Osteocyte (in vitro differentiated cells): ENCODE results near the gene ALDH1A1. TPM values are rescaled to one million over a fixed set of nuclear protein-coding genes. Genes with fewer than 3 reads are reported as not detected.

Experiments used
- DNase-seq: peaks from one replicate; pipeline ENCODE4 v3.0.0; 2021; ENCODE audit warnings: mixed read lengths; ENCODE audit not compliant: unreplicated experiment; ENCODE audit errors: extremely low spot score
- H3K27ac Mint-ChIP-seq: one replicate; pipeline ENCODE4 v1.8.0; 2021; ENCODE audit warnings: mild to moderate bottlenecking, mixed read lengths; ENCODE audit not compliant: unreplicated experiment
- H3K27me3 Mint-ChIP-seq: one replicate; pipeline ENCODE4 v1.8.0; 2021; ENCODE audit warnings: mixed read lengths; ENCODE audit not compliant: unreplicated experiment
- H3K36me3 Mint-ChIP-seq: one replicate; pipeline ENCODE4 v1.8.0; 2021; ENCODE audit warnings: mixed read lengths; ENCODE audit not compliant: unreplicated experiment
- H3K4me1 Mint-ChIP-seq: one replicate; pipeline ENCODE4 v1.8.0; 2021; ENCODE audit warnings: mixed read lengths; ENCODE audit not compliant: unreplicated experiment
- H3K4me3 Mint-ChIP-seq: one replicate; pipeline ENCODE4 v1.8.0; 2021; ENCODE audit warnings: mild to moderate bottlenecking, moderate library complexity, mixed read lengths; ENCODE audit not compliant: unreplicated experiment
- H3K9me3 Mint-ChIP-seq: one replicate; pipeline ENCODE4 v1.8.0; 2021; ENCODE audit warnings: mixed read lengths; ENCODE audit not compliant: unreplicated experiment
- CTCF ChIP-seq: fragments of 200-600 bp; sonication (generic); IDR thresholded peaks from 2 replicates; pipeline ENCODE4 v1.5.0; 2021; ENCODE audit warnings: antibody characterized with exemption, mild to moderate bottlenecking, moderate library complexity
- total RNA-seq: library from RNA; stranded (reverse); gene quantifications from 2 replicates; pipeline ENCODE4 v1.2.1, GENCODE V29; 2021

The ALDH1A1 gene
- total RNA-seq, 1 donor from 2014 or later: not detected

DNA sequence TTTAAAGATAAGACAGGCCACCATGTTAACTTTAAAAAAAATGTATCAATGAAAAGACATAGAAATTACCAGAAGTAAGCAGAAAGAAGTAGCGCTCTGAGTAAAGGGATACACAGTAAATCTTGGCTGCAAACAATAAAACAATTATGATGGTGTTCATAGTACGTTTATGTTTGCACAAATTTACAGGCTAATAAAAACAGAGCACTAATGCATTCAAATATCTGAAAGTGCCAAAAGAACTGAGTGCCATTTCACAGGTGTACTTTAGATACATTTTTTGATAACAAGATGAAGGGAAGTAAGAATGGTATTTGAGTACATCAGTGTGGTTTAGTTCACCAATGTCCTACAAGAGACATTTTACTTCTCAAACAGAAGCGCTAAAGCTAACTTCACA is 32.9 kb upstream of the ALDH1A1 start:
- Mint-ChIP-seq H3K27me3 (peaks cover 11% of the 10 kb centered on the region), H3K9me3 (no peaks in the 10 kb centered on the region), H3K36me3 (no peaks in the 10 kb centered on the region), H3K4me3 (no peak overlapping the region), H3K27ac (no peak overlapping the region), H3K4me1 (no peaks in the 10 kb centered on the region)
- no peak for TF ChIP-seq CTCF
- no peak for DNase-seq

DNA sequence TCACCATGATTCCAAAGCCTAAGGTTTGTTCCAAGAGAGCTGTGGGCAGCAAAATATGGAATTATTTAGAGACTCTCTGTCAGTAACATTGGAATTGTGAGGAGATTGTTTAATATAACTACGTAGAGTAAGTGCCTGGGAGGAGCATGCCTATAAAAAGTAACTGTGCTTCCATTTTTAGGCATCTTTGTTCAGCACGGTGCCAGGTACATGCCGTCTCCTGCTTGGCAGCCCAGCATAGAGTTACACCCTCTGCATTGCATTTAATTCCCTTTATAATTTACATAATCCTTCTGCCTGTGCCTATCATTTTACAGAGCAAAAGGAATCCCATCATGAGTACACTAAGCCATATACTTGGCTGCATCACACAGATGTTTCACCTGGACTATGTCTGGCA is 32.1 kb upstream of the ALDH1A1 start:
- Mint-ChIP-seq H3K4me3 (no peak overlapping the region), H3K9me3 (no peaks in the 10 kb centered on the region), H3K36me3 (no peaks in the 10 kb centered on the region), H3K27ac (no peak overlapping the region), H3K27me3 (peaks cover 11% of the 10 kb centered on the region), H3K4me1 (no peaks in the 10 kb centered on the region)
- TF ChIP-seq CTCF: no peak
- DNase-seq: no peak

DNA sequence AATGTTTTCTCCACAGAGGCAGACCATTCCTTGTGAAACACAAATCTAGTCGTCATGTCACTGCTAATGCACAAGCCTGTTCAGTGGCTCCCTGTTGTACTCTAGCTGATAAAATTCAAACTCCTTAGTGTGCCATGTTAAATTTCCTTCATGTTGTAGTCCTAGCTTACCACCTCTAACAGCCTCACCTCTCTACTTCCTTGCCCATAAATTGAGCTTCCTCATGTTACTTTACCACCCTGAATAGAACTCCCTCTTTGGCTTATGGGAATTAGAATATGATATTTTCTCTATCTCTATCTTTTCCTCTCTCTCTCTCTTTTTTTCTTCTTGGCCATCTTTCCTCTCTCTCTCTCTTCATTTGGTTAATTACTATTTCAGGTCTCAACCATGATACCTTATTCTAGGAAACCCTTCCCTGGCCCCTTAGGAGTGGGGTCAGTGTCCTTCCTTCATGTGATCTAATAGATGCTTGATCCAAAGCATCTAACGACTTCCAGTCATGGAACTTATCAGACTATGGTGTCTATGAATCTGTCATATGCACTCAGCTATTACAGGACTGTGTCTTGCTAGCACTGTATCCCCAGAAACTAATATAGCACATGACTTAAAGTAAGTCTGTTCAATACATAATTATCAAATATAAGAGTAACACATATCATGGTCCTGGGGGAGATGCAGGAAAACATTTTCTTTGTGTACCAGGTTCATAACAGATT is 31.5 kb upstream of the ALDH1A1 start:
- Mint-ChIP-seq H3K27me3 (peaks cover 11% of the 10 kb centered on the region), H3K9me3 (no peaks in the 10 kb centered on the region), H3K4me1 (no peaks in the 10 kb centered on the region), H3K36me3 (no peaks in the 10 kb centered on the region), H3K27ac (no peak overlapping the region), H3K4me3 (no peak overlapping the region)
- no peak for DNase-seq
- TF ChIP-seq CTCF: no peak

DNA sequence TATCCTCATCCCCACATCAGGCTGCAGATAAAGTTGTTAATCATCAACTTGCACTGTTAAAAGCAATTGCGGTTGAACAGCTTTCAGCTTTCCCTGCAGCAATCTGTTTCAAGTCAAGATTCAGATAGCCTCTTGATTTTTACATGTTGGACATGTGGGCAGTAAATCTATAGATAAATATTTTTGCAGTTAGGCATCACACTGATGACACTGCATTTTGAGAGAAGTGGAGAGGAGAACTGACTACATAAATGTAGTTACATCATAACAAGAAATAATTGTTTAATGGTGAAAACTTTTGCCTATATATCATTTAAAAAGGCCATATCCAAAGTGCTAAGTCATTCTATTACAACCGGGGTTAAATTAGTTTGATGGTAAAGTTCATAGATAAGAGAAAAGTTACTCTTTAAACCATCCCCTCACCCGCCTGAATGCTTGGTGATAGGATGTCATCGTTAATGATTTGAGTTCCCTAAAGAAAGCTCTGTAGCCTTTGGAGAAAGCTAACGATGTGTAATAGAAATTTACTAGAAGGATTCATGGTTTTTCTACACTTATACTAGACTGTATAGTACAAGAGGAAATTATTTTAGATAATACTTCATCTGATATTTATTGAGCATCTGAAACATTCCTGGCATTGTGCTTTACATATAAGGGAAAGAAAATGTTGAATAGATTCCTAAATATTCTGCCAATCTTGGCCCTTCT is 30.8 kb upstream of the ALDH1A1 start:
- no peak overlapping the region for H3K4me3 Mint-ChIP-seq
- DNase-seq: no peak
- peaks cover 11% of the 10 kb centered on the region for H3K27me3 Mint-ChIP-seq
- no peak overlapping the region for H3K27ac Mint-ChIP-seq
- H3K36me3 Mint-ChIP-seq: no peaks in the 10 kb centered on the region
- no peaks in the 10 kb centered on the region for H3K4me1 Mint-ChIP-seq
- no peaks in the 10 kb centered on the region for H3K9me3 Mint-ChIP-seq
- TF ChIP-seq CTCF: no peak

DNA sequence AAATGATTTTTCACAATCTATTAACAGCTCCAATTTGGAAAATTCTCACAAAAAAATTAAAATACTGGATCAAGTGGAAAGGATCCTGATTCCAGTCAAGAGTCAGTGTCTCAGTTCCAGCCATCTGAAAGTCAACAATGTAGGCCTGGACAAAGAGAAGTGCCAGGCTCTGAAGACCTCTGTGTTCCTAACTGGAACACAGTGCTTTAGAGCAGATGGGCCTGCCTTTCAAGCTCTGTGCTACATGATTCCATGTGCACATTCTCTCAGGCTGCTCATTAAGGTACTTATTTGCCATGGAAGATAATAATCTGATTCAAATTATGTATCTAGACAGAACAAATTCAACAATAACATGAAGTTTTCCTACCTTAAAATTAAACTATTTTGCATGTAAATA is 30.2 kb upstream of the ALDH1A1 start:
- Mint-ChIP-seq H3K4me3 (no peak overlapping the region), H3K4me1 (no peaks in the 10 kb centered on the region), H3K27me3 (peaks cover 13% of the 10 kb centered on the region), H3K36me3 (no peaks in the 10 kb centered on the region), H3K27ac (no peak overlapping the region), H3K9me3 (no peaks in the 10 kb centered on the region)
- no peak for DNase-seq
- TF ChIP-seq CTCF: no peak
